ENCODE data around the gene SIVA1.

- TF ChIP-seq PKNOX1 (IDR thresholded peaks at IDR 0.05) (peak; percentile 76), CBX5 (IDR thresholded peaks at IDR 0.05; ENCODE audit: borderline replicate concordance, low read depth) (no peak), MAX (CRISPR knock-in tag; IDR thresholded peaks at IDR 0.05) (no peak), ZBTB40 (IDR thresholded peaks at IDR 0.05) (no peak), ZBTB40 (CRISPR knock-in tag; IDR thresholded peaks at IDR 0.05) (no peak), RNF2 (IDR thresholded peaks at IDR 0.05) (no peak), FOXO4 (CRISPR knock-in tag; IDR thresholded peaks at IDR 0.05) (no peak), BCLAF1 (IDR thresholded peaks at IDR 0.05; ENCODE audit: borderline replicate concordance in 1 of 2, control insufficient read depth in 1 of 2, low read depth in 2 of 2, low read length in 1 of 2) (no peak), FOXM1 (IDR thresholded peaks at IDR 0.05; ENCODE audit: low read depth) (no peak), FOXM1 (CRISPR knock-in tag; IDR thresholded peaks at IDR 0.05; ENCODE audit: low read depth) (no peak), EP300 (IDR thresholded peaks at IDR 0.05; ENCODE audit: low read length) (no peak)
These were observed 47.5 kb upstream of the SIVA1 start for GRCh38 chr14:104705340-104706047.

Measured in K562 (cell line).